ENCODE measurements around the gene VAT1L.

GRCh38 chr16:77871932-77872331, 83.6 kb downstream of the VAT1L start:
- TF ChIP-seq CTCF (IDR thresholded peaks at IDR 0.05), result no peak
- TF ChIP-seq POLR2A (IDR thresholded peaks at IDR 0.05), result no peak

All from ovary (tissue), 3 donors.